Measurements from ENCODE around the gene ARHGAP31.

DNA sequence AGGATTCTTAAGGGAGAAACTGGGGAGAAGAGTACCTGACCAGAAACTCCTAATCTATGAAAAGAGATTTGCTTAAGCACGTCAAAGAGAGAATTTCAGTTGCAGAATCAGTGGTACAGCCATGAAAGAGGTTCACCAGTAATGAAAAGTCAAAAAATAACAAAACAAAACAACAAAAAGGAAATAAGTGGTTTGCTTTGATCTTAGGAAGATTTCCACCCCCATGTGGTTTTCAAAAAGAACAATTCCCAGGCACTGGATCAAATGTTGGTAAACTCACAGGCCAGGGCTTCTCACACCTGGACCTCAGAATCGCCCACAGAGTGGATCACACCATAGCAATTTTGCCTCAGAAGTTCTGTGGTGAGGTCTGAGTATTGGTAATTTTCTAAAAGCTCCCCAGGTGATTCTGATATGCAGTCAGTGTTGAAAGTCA lies 101.8 kb downstream of the ARHGAP31 start:
- TF ChIP-seq EZH2 (IDR thresholded peaks at IDR 0.05; ENCODE audit: borderline replicate concordance, low read length) (no peak), CTCF (conservative IDR thresholded peaks at IDR 0.05 in 1 of 2, IDR thresholded peaks at IDR 0.05 in 1 of 2; ENCODE audit: extremely low read depth in 1 of 2, insufficient read depth in 1 of 2, low read depth in 1 of 2, low read length in 2 of 2) (no peak)

All from mammary epithelial cell (primary cell).